ENCODE results near the gene TMEM170B. TPM values are rescaled to one million over a fixed set of nuclear protein-coding genes. Genes with fewer than 3 reads are reported as not detected.
A peak's percentile ranks its signal among the peaks of the same experiment; 100 is the strongest.

TMEM170B gene
- polyA plus RNA-seq, 2 of the 4 experiments (the other 2 are of a cell fraction): 2.5 to 3.2 TPM

DNA sequence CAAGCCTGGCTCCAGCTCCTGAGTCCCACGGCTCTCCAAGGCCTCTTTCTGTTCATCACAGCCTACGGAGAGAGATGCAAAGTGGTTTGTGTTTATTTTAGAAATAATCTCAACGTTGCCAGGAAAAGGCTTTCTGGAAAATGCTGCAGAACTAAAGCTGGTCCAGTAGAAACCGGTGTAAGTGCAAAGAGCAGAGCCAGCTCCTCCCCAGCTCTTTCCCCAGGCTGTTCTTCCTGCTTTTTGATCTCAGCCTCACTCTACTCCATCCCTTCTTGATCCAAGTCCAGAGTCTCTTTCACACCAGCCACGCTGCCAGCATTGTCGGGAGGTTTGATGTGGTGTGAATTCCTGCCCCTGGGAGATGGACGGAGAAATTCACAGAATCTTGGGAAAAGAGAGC, 69.8 kb downstream of the TMEM170B start (continued):
- TF ChIP-seq CHD2 (IDR thresholded peaks at IDR 0.05; ENCODE audit: low read length, partially characterized antibody): no peak

DNA sequence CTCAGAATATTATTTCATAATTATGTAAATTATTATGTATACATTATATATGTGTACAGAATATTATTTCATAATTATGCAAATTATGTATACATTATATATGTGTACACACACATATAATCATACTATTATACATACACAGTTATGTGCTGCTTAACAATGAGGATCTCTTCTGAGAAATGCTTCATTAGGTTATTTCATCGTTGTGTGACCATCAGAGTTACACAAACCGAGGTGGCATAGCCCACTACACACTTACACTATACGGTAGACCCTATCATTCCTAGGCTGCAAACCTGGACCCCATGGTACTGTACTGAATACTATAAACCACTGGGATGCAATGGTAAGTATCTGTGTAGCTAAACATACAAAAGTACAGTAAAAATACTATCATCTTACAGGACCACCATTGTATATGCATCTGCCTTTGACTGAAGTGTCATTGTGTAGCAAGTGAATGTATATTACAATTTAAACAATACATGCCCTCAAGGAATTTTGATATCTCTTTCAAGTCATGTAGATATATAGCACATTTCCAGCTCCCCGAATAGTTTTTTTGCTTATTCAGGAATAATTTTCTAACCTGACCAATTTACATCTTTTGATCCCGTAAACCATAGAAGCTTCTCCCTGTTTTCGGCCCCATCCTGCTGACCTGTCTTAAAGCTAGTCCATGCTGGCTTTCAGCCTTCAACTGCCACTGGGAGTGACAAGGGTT, 71.2 kb downstream of the TMEM170B start:
- ATAC-seq (no peak; a peak in 2 of 6 replicates), DNase-seq (ENCODE audit: low read depth in 1 of 2, low spot score in 1 of 2) (no peak), FAIRE-seq (no peak)
- Histone ChIP-seq H3K4me2 (peak overlapping the region; percentile 64), H3K4me1 (peaks cover 47% of the 10 kb centered on the region), H3K27ac (peak overlapping the region; percentile 84 to 86), H3K9me3 (no peaks in the 10 kb centered on the region), H3K4me3 (no peak overlapping the region)
- no peak for TF ChIP-seq ZSCAN20 (CRISPR knock-in tag; IDR thresholded peaks at IDR 0.05)
- TF ChIP-seq, protein P1, sequence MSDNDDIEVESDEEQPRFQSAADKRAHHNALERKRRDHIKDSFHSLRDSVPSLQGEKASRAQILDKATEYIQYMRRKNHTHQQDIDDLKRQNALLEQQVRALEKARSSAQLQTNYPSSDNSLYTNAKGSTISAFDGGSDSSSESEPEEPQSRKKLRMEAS (IDR thresholded peaks at IDR 0.05): no peak
- peak; percentile 75 for TF ChIP-seq MAFK (IDR thresholded peaks at IDR 0.05; ENCODE audit: partially characterized antibody)
- no peak for TF ChIP-seq EHF (CRISPR knock-in tag; IDR thresholded peaks at IDR 0.05)
- WGBS (ENCODE audit: missing lambda C conversion rate): 51% methylated on average over 6 of the region's 6 CpGs
- ChIA-PET POLR2A (interaction anchor here (0.7 kb wide), 1 partner anchor 404 kb away, joined by 3 read pairs; the partner anchor contains the start of gene HIVEP1), CTCF (interaction anchor here (1.1 kb wide), 1 partner anchor 24 kb away, joined by 3 read pairs; no protein-coding TSS in a partner anchor)

DNA sequence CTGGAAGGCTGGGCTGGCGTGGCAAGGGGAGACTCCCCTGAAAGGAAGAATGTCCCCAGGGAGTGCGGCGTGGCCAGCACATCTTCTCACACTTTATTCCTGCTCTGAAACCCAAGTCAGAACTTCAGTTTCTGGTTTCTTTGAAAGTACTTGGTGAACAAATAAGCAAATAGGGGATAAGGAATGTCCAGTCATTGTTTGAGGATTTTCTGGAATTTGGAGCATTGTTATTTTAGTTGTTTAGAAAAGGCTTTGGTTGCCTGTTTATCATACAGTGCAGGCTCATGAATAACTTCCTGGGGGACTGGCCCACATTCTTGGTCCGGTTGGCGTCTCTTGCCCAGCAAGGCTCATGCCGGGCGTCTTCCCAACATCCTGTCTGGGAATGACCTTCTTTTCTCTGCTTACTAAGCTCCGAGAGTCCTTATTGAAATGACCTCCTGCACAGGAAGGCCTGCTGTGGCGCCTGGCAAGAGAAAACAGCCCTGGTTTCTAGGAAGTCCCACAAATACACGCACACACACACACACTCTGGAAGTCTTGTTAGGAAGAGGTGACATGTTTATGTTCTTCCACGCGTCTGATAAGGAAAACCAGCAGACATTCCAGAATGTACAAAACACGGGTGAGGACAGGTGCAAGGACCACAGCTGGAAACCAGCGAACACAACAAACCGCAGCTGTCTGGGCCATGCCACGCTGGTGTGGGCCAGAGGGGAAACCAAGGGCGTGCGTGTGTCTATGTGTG, 71.9 kb downstream of the TMEM170B start:
- Histone ChIP-seq H3K4me2 (peak overlapping the region; percentile 64), H3K27ac (peak overlapping the region; percentile 84 to 86), H3K4me3 (no peak overlapping the region), H3K4me1 (peaks cover 54% of the 10 kb centered on the region), H3K9me3 (peaks cover 2% of the 10 kb centered on the region; the same call in 1 of the 3 replicates)
- CTCF ChIA-PET: interaction anchor here (1.1 kb wide), 2 partner anchors 24 to 1028 kb away, joined by 3 read pairs; no protein-coding TSS in a partner anchor
- FAIRE-seq (peak; percentile 13), DNase-seq (ENCODE audit: low read depth in 1 of 2, low spot score in 1 of 2) (peak; percentile 48 to 89), ATAC-seq (peak; percentile 86 to 95)
- WGBS (ENCODE audit: missing lambda C conversion rate): 26% methylated on average over 18 of the region's 18 CpGs
- POLR2A ChIA-PET: interaction anchor here (0.7 kb wide), 1 partner anchor 403 kb away, joined by 3 read pairs; the partner anchor contains the start of gene HIVEP1
- TF ChIP-seq RCOR1 (IDR thresholded peaks at IDR 0.05; ENCODE audit: low read depth, low read length) (no peak), KDM1A (IDR thresholded peaks at IDR 0.05; ENCODE audit: low read depth) (no peak), FOSL2 (IDR thresholded peaks at IDR 0.05) (no peak), FOSL2 (CRISPR knock-in tag; IDR thresholded peaks at IDR 0.05) (peak; percentile 67), EP300 (IDR thresholded peaks at IDR 0.05) (peak; percentile 40 to 67; a peak in 1 of 5 replicates), SMC3 (IDR thresholded peaks at IDR 0.05) (no peak), EHF (CRISPR knock-in tag; IDR thresholded peaks at IDR 0.05) (peak; percentile 38; the same call in 1 of the 2 replicates), JUNB (IDR thresholded peaks at IDR 0.05) (peak; percentile 26; the same call in 1 of the 2 replicates), JUN (IDR thresholded peaks at IDR 0.05) (peak; percentile 23 to 53; a peak in 1 of 5 replicates), GATA3 (IDR thresholded peaks at IDR 0.05; ENCODE audit: borderline replicate concordance) (peak; percentile 90), FOXS1 (CRISPR knock-in tag; IDR thresholded peaks at IDR 0.05) (peak; percentile 76; the same call in 1 of the 2 replicates), RAD21 (conservative IDR thresholded peaks at IDR 0.05 in 1 of 2, IDR thresholded peaks at IDR 0.05 in 1 of 2) (peak; percentile 13 to 18; a peak in 3 of 5 replicates), EHMT2 (IDR thresholded peaks at IDR 0.05; ENCODE audit: low read depth) (no peak), POLR2AphosphoS2 (conservative IDR thresholded peaks at IDR 0.05; ENCODE audit: low read length) (no peak), MAFK (IDR thresholded peaks at IDR 0.05; ENCODE audit: partially characterized antibody) (peak; percentile 7)
- TF ChIP-seq, protein P2, sequence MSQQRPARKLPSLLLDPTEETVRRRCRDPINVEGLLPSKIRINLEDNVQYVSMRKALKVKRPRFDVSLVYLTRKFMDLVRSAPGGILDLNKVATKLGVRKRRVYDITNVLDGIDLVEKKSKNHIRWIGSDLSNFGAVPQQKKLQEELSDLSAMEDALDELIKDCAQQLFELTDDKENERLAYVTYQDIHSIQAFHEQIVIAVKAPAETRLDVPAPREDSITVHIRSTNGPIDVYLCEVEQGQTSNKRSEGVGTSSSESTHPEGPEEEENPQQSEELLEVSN (IDR thresholded peaks at IDR 0.05; ENCODE audit: borderline replicate concordance, low read depth): peak; percentile 23; the same call in 1 of the 2 replicates
- TF ChIP-seq, protein P3, sequence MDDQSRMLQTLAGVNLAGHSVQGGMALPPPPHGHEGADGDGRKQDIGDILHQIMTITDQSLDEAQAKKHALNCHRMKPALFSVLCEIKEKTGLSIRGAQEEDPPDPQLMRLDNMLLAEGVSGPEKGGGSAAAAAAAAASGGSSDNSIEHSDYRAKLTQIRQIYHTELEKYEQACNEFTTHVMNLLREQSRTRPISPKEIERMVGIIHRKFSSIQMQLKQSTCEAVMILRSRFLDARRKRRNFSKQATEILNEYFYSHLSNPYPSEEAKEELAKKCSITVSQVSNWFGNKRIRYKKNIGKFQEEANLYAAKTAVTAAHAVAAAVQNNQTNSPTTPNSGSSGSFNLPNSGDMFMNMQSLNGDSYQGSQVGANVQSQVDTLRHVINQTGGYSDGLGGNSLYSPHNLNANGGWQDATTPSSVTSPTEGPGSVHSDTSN (IDR thresholded peaks at IDR 0.05): peak; percentile 33; the same call in 1 of the 2 replicates
- TF ChIP-seq, protein P1 (IDR thresholded peaks at IDR 0.05): peak; percentile 76
- TF ChIP-seq, protein P4, sequence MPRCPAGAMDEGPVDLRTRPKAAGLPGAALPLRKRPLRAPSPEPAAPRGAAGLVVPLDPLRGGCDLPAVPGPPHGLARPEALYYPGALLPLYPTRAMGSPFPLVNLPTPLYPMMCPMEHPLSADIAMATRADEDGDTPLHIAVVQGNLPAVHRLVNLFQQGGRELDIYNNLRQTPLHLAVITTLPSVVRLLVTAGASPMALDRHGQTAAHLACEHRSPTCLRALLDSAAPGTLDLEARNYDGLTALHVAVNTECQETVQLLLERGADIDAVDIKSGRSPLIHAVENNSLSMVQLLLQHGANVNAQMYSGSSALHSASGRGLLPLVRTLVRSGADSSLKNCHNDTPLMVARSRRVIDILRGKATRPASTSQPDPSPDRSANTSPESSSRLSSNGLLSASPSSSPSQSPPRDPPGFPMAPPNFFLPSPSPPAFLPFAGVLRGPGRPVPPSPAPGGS (IDR thresholded peaks at IDR 0.05): no peak
- TF ChIP-seq, protein P5, sequence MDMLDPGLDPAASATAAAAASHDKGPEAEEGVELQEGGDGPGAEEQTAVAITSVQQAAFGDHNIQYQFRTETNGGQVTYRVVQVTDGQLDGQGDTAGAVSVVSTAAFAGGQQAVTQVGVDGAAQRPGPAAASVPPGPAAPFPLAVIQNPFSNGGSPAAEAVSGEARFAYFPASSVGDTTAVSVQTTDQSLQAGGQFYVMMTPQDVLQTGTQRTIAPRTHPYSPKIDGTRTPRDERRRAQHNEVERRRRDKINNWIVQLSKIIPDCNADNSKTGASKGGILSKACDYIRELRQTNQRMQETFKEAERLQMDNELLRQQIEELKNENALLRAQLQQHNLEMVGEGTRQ (IDR thresholded peaks at IDR 0.05): no peak
- TF ChIP-seq, protein P6, sequence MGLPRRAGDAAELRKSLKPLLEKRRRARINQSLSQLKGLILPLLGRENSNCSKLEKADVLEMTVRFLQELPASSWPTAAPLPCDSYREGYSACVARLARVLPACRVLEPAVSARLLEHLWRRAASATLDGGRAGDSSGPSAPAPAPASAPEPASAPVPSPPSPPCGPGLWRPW (IDR thresholded peaks at IDR 0.05): no peak

Data from A549 (cell line).